Pulmonary artery endothelial cell (primary cell): ENCODE data around the gene SULT1B1. TPM values are rescaled to one million over a fixed set of nuclear protein-coding genes. Genes with fewer than 3 reads are reported as not detected.

ENCODE experiments used
- DNase-seq: peaks from one replicate; pipeline ENCODE4 v3.0.0-alpha.2; 2011; ENCODE audit warnings: low read depth, low spot score
- total RNA-seq: library from RNA; depleted of rRNA; stranded (reverse); fragments of >200 nt; gene quantifications from 2 replicates; pipeline ENCODE4 v1.2.3, GENCODE V29; 2014

SULT1B1 gene
- total RNA-seq, 1 donor from 2014 or later, result 49.4 TPM

DNA sequence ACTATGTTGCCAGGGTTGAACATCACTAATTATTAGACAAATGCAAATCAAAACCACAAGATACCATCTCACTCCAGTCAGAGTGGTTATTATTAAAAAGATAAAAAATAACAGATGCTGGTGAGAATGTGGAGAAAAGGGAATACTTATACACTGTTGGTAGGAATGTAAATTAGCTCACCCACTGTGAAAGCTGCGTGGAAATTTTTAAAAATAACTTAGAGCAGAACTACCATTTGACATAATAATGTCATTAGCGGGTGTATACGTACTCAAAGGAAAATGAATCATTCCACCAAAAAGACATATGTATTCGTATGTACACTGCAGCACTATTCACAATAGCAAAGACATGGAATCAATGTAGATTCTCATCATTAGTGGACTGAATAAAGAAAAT lies 58.7 kb downstream of the SULT1B1 start:
- no peak for DNase-seq

DNA sequence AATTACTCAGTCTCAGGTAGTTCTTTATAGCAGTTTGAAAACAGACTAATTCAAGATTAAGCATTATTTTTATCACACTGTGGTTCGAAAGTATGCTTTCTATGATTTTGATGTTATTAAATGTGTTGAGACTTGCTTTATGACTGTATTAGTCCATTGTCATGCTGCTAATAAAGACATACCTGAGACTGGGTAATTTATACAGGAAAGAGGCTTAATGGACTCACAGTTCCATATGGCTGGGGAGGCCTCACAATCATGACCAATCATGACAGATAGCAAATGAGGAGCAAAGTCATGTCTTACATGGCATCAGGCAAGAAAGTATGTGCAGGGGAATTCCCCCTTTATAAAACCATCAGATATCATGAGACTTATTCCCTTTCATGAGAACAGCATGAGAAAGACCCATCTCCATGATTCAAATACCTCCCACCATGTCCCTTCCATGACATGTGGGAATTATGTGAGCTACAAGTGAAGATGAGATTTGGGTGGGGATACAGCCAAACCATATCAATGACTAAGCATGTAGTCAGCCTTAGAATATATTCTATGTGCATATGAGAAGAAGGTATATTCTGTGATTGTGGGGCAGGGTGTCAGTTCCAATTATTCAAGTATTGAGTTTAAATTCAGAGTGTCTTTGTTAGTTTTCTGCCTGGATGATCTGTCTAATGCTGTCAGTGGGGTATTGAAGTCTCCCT lies 62.7 kb downstream of the SULT1B1 start:
- no peak for DNase-seq

DNA sequence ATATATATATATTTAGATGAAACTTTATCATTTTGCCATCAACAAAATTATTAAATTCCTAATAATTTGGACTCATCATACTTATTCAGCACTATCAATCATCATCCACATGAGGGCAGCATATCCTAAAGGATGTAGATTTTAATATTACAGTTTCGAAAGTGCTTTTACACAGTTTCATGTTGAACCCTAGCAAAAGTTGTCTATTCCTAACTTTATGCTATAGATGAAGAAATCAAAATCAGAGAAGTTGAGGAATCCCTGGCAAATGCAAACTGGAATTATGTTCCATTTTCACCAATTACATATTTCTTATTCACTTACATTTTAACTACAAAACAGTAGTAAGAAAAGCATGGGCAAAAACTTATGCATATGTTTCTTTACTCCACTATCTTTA lies 70.8 kb downstream of the SULT1B1 start:
- peak; percentile 20 for DNase-seq

DNA sequence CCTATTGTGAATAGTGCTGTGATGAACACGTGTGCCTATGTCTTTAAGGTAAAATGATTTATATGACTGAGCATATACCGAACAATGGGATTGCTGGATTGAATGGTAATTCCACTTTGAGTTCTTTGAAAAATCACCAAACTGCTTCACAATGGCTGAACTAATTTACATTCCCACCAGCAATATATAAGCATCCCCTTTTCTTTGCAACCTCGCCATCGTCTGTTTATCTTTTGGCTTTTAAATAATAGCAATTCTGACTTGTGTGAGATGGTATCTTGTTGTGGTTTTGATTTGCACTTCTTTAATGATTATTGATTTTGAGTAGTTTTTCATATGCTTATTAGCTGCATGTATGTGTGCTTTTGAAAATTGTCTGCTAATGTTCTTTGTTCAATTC lies 75.6 kb downstream of the SULT1B1 start:
- no peak for DNase-seq

Other genes with a start within 250 kb of the SULT1B1 start
- gene UGT2A2, start 121.0 kb downstream of the SULT1B1 start, total RNA-seq, result 0.26 TPM in 1 of 2 replicates, not detected in the other
- gene UGT2A1, start 107.4 kb downstream of the SULT1B1 start, total RNA-seq, result 0.53 and 1.1 TPM in 2 replicates
- gene SULT1E1, start 99.5 kb upstream of the SULT1B1 start, total RNA-seq, result 34.2 and 267 TPM in 2 replicates
- gene CSN1S1, start 170.4 kb upstream of the SULT1B1 start, total RNA-seq, result not detected in 2 replicates
- gene CSN2, start 205.1 kb upstream of the SULT1B1 start, total RNA-seq, result not detected in 2 replicates
- gene STATH, start 235.3 kb upstream of the SULT1B1 start, total RNA-seq, result not detected in 2 replicates